Stimulated activated CD4-positive, alpha-beta T cell treated with anti-CD3 and anti-CD28 coated beads, Interleukin-2, amount 100 ng/mL, for 4 hours (primary cell): Measurements from ENCODE around the gene PEPD.

Experiments
- DNase-seq: peaks from one replicate; pipeline ENCODE4 v3.0.0-alpha.2; 2020; ENCODE audit warnings: low read depth

The PEPD gene

GRCh38 chr19:33438987-33439781 lies 82.4 kb downstream of the PEPD start:
- DNase-seq = no peak

- no peak for DNase-seq
Measured at GRCh38 chr19:33437821-33438671, 83.5 kb downstream of the PEPD start.

DNA sequence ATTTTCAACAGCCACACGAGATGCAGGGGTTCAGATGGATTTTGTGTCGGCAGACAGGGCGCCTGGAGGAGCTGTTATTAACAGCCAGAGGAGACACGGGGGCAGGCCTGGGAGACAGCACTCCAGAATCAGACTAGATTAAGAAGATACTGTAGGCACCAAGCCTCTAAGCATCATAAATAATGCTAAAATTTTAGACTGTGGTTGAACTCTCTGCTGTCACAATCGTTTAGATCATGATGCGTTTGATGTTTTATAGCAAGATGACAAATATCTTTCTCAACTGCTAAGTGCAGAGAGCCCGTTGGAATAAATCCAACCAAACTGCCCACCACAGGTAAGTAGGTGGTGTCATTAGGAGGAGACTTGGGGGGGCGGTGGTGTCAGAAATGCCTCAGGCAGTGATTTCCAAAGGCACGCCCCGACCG lies 84.2 kb downstream of the PEPD start:
- no peak for DNase-seq

DNA sequence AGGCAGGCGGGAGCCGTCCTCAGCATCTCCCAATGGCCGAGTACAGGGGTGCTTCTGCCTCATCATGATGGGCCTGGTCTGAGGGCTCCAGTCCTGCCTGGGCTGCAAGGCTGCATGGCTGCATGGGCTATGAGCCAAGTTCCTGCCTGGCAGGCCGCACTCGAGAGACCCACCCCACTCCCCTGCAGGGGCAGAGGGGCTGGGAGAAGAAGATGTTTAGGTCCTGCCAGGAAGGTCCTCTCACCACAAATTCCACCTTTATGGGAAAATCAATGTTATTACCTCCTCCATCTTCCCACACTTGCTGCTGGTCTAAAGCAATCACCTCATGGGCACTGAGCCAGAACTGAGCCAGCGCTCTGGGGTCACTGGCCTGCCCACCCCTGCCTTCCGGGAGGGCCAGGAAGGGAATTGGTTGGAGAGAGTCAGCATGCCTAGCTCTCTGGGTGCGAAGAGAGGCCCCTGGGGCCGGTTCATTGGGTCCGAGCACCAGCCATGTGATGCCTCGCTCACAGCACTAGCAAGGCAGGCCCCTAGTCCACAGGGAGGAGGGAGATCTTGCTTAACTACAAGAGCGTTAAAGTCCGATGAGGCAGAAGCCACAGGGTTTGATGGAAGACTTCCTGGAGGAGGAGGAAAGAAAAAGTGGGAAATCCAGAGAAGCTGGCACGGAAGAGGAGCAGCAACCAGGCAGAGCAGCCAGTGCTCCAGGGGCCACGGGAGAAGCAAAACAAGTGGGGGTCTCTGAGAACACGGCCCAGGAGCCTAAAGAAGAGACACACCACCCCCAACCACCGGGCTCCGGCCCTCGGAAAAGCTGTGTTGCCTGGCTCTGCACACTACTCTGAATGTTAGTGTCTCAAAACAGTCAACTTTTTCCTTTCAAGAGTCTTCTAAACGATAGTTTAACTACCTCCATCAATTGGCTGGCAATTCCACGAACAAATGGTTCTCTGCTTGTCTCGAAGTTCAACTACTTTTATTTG lies 84.9 kb downstream of the PEPD start:
- no peak for DNase-seq

DNA sequence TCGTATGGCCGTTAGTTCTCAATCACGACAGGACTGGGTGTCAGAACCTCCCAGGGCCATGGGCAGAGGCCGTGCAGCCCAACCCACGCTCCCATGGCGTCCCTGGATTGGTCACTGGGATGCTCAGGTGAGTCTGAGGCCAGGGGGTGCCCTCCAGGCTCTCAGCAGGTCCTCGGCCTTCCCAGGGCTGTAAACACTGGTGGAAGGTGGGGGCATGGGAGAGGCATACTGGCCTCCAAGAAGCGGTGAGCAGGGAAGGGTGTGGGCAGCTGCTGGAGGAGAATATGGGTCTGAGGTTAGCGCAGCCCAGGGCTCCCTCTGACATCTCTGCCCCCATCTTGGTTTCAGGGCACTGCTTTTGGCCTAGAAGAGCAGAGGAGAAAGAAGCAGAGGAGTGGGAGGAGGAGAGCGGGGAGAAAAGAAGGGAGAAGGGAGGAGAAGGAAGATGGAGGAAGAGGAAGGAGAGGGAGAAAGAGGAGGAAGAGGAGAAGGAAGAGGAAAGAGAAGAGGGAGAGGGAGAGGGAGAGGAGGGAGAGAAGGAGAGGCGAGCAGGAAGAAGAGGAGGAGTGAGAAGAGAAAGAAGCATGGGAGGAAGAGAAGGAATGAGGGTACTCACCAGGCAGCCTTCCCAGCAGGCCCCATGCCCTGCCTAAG lies 85.8 kb downstream of the PEPD start:
- DNase-seq = no peak

GRCh38 chr19:33434886-33435705 lies 86.5 kb downstream of the PEPD start:
- no peak for DNase-seq

GRCh38 chr19:33434069-33434885 lies 87.3 kb downstream of the PEPD start:
- no peak for DNase-seq

- DNase-seq = no peak
Measured at GRCh38 chr19:33432446-33433170, 89.0 kb downstream of the PEPD start.

DNA sequence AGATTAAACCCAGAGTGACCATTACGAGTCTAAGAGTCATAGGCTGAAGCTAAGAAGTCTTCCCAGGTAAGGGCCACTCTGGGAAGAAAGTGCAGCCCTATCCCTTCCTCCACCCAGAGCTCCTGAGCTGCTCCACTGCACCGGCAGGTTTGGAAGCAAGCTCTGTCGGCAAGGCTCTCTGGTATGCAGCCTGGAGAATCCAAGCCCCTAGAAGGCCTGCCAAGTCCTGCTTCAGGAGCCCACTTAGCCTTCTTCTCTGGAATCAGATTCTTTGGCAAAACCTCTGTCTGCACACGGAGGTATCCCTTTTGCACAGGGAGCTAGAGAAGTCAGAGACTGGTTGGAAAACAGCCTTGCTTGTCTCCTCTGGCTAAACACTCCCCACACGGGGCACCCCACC lies 89.6 kb downstream of the PEPD start:
- DNase-seq = no peak

GRCh38 chr19:33430674-33431277 lies 90.8 kb downstream of the PEPD start:
- DNase-seq = peak; percentile 33

DNA sequence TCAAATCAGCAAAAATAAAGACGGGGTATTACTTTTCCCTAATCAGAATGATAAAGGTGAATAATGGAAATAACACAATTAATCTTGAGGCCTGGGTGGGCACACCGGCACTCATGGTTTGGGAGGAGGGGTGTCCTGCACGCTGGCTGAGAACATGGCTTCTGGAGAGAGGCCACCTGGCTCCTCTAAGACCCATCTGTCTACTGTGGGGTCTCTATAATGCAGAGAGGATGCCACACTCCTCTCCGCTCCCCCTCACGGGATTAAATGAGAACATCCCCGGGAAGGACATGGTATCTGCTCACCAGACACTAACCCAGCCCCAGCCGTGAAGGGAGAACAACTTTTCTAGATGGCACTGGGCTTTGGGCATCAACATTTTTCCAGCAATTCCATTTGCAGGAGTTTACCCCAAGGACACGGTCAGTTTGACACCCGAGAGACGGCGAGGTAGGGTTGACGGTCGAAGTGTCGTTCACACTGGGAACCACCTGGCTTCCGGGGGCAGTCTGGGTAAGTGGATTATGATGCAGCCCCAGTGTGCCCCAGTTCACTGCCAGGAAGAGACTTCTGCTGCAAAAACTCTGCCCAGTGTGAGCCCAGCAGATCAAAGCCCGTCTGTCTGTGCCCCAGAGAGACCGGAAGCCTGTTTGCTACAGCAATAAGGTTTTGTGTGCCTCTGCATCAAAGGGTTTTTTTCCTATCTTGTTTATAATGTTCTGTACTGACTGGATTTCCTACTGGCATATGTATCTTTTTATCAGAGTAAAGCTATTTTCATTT lies 91.5 kb downstream of the PEPD start:
- DNase-seq = no peak

GRCh38 chr19:33428627-33429125 lies 92.9 kb downstream of the PEPD start:
- no peak for DNase-seq

GRCh38 chr19:33427801-33428626 lies 93.6 kb downstream of the PEPD start:
- DNase-seq = no peak

DNA sequence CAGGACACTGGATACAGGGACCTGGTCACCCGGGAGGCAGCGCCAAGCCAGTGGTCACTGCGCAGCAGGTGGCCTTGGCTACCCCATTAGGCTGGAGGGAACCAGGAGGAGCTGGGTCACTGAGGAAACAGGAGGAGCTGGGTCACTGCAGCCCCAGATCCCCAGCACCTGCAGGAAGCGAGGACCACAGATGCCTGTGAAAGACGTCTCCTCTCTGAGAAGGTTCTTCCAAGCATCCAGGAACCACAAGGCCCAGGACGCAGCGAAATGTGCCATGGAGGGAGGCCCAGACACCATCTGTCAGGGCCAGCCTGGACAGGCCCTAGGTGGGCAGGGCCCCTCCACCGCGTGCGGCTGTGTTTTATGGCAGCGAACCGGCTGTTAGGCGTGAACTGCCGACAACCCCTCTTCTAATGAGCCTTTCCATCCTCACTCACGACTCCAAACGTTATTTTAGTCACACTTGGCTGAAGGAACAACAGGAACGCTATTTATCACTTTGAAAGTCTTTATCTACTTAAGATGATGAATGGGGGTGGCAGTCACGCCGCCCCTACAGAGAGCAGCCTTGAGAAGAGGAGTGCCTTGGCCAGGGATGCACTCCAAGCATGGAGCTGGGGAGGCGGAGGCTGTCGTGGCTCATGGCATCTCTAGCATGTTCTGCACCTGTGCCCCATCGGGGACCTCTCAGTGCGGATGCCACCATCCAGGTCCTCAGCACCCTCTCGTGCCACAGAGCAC lies 94.8 kb downstream of the PEPD start:
- no peak for DNase-seq

DNA sequence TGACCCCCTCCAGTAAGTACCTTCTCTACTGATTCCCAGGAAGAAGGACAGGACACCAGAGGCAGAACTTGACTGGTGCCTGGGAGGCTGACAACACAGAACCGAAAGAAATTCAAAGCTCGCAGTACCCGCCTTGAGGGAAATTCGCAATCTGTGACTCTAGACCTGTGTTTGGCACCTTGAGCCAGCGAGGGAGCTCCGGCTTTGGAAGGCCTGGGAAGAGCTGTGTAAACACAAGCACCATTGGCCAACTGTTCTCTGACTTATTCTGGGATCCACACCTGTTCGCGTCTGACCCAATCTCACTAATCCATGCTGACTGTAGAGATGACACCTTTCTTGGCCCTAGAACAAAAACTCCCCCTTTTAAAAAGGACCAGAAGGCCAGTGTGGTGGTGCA lies 97.4 kb downstream of the PEPD start:
- no peak for DNase-seq
